HCT116 (cell line): ENCODE data around the gene LCE4A. TPM values are rescaled to one million over a fixed set of nuclear protein-coding genes. Genes with fewer than 3 reads are reported as not detected.

ENCODE experiments used
- ATAC-seq: fragments of 200-7000 bp; cut with Tn5 transposase; 2 replicates; pipeline ENCODE4 v1.9.1; 2020; ENCODE audit warnings: mild to moderate bottlenecking, moderate library complexity
- BruUV-seq: library from RNA; stranded (reverse); fragments of 400-500 nt; replicated peaks from 2 replicates; lab custom pipeline; 2021; lab: Mats Ljungman, UMichigan
- CTCF ChIA-PET: fragments of 300-600 bp; sonication (Branson Sonifier 250); formaldehyde crosslinking; loops from one replicate; lab custom pipeline; 2021; ENCODE audit warnings: antibody characterized with exemption; lab: Charles Lee
- POLR2A ChIA-PET: fragments of 300-600, 350-600 bp; sonication (Branson Sonifier 250); formaldehyde crosslinking; loops from one replicate; lab custom pipeline; 2021; ENCODE audit warnings: antibody characterized with exemption; lab: Charles Lee
- RAD21 ChIA-PET, 2 experiments: fragments of 300-600 bp; sonication (Branson Sonifier 250); formaldehyde crosslinking; loops; one replicate each; lab custom pipeline; 2023; ENCODE audit warnings: low total read pairs in 2 of 2; ENCODE audit not compliant: uncharacterized antibody in 2 of 2, unreplicated experiment in 2 of 2, low non-redundant PET in 1 of 2; lab: Charles Lee
- DNase-seq: peaks from one replicate; pipeline ENCODE4 v3.0.0-alpha.2; 2010; ENCODE audit warnings: low read depth, low spot score
- H2AFZ ChIP-seq: fragments of 200-600 bp; shearing (Covaris generic), sonication (generic); 2 replicates; pipeline ENCODE4 v1.6.1; 2017; ENCODE audit warnings: low read depth, mixed run types, mixed read lengths, antibody characterized with exemption, low read length; ENCODE audit not compliant: poor library complexity, severe bottlenecking
- H3K27ac ChIP-seq: 2 replicates; pipeline ENCODE4 v1.5.1; 2012; ENCODE audit warnings: low read depth, low read length
- H3K27me3 ChIP-seq: fragments of 200-600 bp; sonication (generic); 2 replicates; pipeline ENCODE4 v1.6.1; 2016; ENCODE audit warnings: mixed run types, low read length, mixed read lengths; ENCODE audit not compliant: insufficient read depth
- H3K36me3 ChIP-seq, 2 experiments: fragments of 200-500 bp in 1 of 2; fragments of 200-600 bp in 1 of 2; sonication (Bioruptor generic) in 1 of 2; sonication (generic) in 1 of 2; 2 replicates each; pipeline versions ENCODE4 v1.5.1 to v1.6.1; 2014 to 2016; ENCODE audit warnings: low read length in 2 of 2, inconsistent platforms in 1 of 2, mixed read lengths in 1 of 2, mixed run types in 1 of 2; ENCODE audit not compliant: insufficient read depth in 2 of 2, control insufficient read depth in 1 of 2
- H3K4me1 ChIP-seq, 2 experiments: fragments of 200-600 bp in 1 of 2; sonication (generic) in 1 of 2; 2 replicates each; pipeline versions ENCODE4 v1.5.1 to v1.6.1; 2012 to 2017; ENCODE audit warnings: low read length in 2 of 2, inconsistent platforms in 1 of 2, mild to moderate bottlenecking in 1 of 2, mixed read lengths in 1 of 2, mixed run types in 1 of 2, moderate library complexity in 1 of 2; ENCODE audit not compliant: insufficient read depth in 2 of 2, control insufficient read depth in 1 of 2
- H3K4me2 ChIP-seq: fragments of 200-600 bp; sonication (generic); 2 replicates; pipeline ENCODE4 v1.6.1; 2017; ENCODE audit warnings: mixed run types, low read length, mixed read lengths
- H3K4me3 ChIP-seq, 2 experiments: fragments of 200-600 bp in 1 of 2; sonication (generic) in 1 of 2; replicated peaks in 1 of 2; 2 replicates each; pipeline ENCODE4 v1.5.1; 2011 to 2016; ENCODE audit warnings: low read length in 2 of 2, control low read depth in 1 of 2, low read depth in 1 of 2, mild to moderate bottlenecking in 1 of 2, mixed read lengths in 1 of 2, mixed run types in 1 of 2
- H3K79me2 ChIP-seq: fragments of 200-600 bp; sonication (generic); 2 replicates; pipeline ENCODE4 v1.6.1; 2017; ENCODE audit warnings: mild to moderate bottlenecking, mixed run types, low read length, moderate library complexity, mixed read lengths; ENCODE audit not compliant: insufficient read depth
- H3K9ac ChIP-seq: fragments of 200-600 bp; sonication (generic); 2 replicates; pipeline ENCODE4 v1.6.1; 2016; ENCODE audit warnings: low read length, mixed read lengths
- H3K9me2 ChIP-seq: fragments of 200-600 bp; sonication (generic), shearing (Covaris generic); 2 replicates; pipeline ENCODE4 v1.6.1; 2017; ENCODE audit warnings: mixed run types, mild to moderate bottlenecking, moderate library complexity; ENCODE audit not compliant: insufficient read depth
- H3K9me3 ChIP-seq, 2 experiments: fragments of 200-500 bp in 1 of 2; fragments of 200-600 bp in 1 of 2; sonication (Bioruptor generic) in 1 of 2; sonication (generic) in 1 of 2; 2 replicates each; pipeline ENCODE4 v1.6.1; 2014 to 2017; ENCODE audit warnings: low read length in 2 of 2, mixed read lengths in 2 of 2, inconsistent platforms in 1 of 2, low read depth in 1 of 2, mild to moderate bottlenecking in 1 of 2, mixed run types in 1 of 2, moderate library complexity in 1 of 2; ENCODE audit not compliant: control insufficient read depth in 1 of 2, insufficient read depth in 1 of 2
- H4K20me1 ChIP-seq: fragments of 200-600 bp; sonication (generic), shearing (Covaris generic); 2 replicates; pipeline ENCODE4 v1.6.1; 2017; ENCODE audit warnings: mixed run types, mild to moderate bottlenecking, moderate library complexity; ENCODE audit not compliant: insufficient read depth
- CEBPB ChIP-seq: IDR thresholded peaks from 2 replicates; pipeline ENCODE4 v1.6.1; 2012; ENCODE audit warnings: low read depth
- EGR1 ChIP-seq: IDR thresholded peaks from 2 replicates; pipeline ENCODE4 v1.6.1; 2012; ENCODE audit warnings: low read depth
- ELF1 ChIP-seq: IDR thresholded peaks from 2 replicates; pipeline ENCODE4 v1.6.1; 2012; ENCODE audit warnings: low read depth, borderline replicate concordance
- EZH2phosphoT487 ChIP-seq: fragments of 200-600 bp; IDR thresholded peaks from 2 replicates; pipeline ENCODE4 v1.6.1; 2018; ENCODE audit warnings: antibody characterized with exemption, borderline replicate concordance
- FOSL1 ChIP-seq: IDR thresholded peaks from 2 replicates; pipeline ENCODE4 v1.6.1; 2012; ENCODE audit warnings: low read depth
- JUND ChIP-seq: IDR thresholded peaks from 2 replicates; pipeline ENCODE4 v1.6.1; 2012
- POLR2A ChIP-seq: IDR thresholded peaks from 2 replicates; pipeline ENCODE4 v1.7.0; 2011; ENCODE audit warnings: borderline replicate concordance; ENCODE audit not compliant: insufficient read depth, insufficient read length; ENCODE audit errors: extremely low read depth
- RAD21 ChIP-seq: IDR thresholded peaks from 2 replicates; pipeline ENCODE4 v1.6.1; 2012; ENCODE audit warnings: low read depth, mild to moderate bottlenecking
- SIN3A ChIP-seq: IDR thresholded peaks from 2 replicates; pipeline ENCODE4 v1.6.1; 2012; ENCODE audit warnings: low read depth
- SP1 ChIP-seq: IDR thresholded peaks from 2 replicates; pipeline ENCODE4 v1.6.1; 2012; ENCODE audit warnings: low read depth
- SRF ChIP-seq: IDR thresholded peaks from 2 replicates; pipeline ENCODE4 v1.6.1; 2012; ENCODE audit warnings: low read depth
- ZFX ChIP-seq: fragments of 450-650 bp; IDR thresholded peaks from 2 replicates; pipeline ENCODE4 v1.6.1; 2017
- ZNF274 ChIP-seq: fragments of 200-500 bp; sonication (Bioruptor generic); IDR thresholded peaks from 2 replicates; pipeline ENCODE4 v1.6.1; 2014; ENCODE audit warnings: mild to moderate bottlenecking, low read depth, low read length, inconsistent platforms
- intact Hi-C: fragments of 100-400 bp; cut with micrococcal nuclease; formaldehyde crosslinking; loops from 2 replicates; pipeline ENCODE4 v1.10.0; 2022
- total RNA-seq: library from RNA; stranded (reverse); gene quantifications from one replicate; pipeline ENCODE4 v1.2.1, GENCODE V29; 2021; ENCODE audit not compliant: unreplicated experiment
- TF ChIP-seq, protein P1 (sequence below): IDR thresholded peaks from 2 replicates; pipeline ENCODE4 v1.6.1; 2012
- TF ChIP-seq, protein P2 (sequence below): IDR thresholded peaks from 2 replicates; pipeline ENCODE4 v1.6.1; 2012
- TF ChIP-seq, protein P3 (sequence below), 3 experiments: fragments of 200-600 bp in 1 of 3; sonication (generic) in 1 of 3; IDR thresholded peaks in 2 of 3; conservative IDR thresholded peaks in 1 of 3; 2 replicates each; pipeline ENCODE4 v1.5.1; 2012 to 2017; ENCODE audit warnings: low read depth in 2 of 3, low read length in 2 of 3, antibody characterized with exemption in 1 of 3, borderline replicate concordance in 1 of 3, control low read depth in 1 of 3, mild to moderate bottlenecking in 1 of 3, mixed read lengths in 1 of 3, mixed run types in 1 of 3, moderate library complexity in 1 of 3; ENCODE audit not compliant: insufficient read depth in 1 of 3

Gene LCE4A
- total RNA-seq, 1 experiment from 2014 or later, result not detected

DNA sequence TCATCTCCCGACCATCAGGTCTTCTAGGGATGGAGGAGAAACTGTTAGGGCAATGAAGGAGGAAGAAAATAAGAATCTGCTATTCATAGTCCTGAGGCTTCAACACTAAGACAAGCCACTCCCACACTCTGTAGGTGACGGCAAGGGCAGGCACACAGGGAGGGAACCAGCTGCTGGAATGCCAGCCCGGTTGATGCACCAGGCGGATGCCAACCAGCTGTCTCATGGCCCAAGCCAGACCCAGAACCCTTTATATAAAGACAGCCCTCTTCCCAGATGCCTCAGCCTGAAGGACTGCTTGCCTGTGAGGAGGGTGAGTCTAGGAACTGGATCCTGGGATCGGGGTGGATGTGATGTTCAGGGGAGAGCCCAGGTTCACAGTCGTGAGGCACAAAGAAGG lies 49.8 kb downstream of the LCE4A start, which contains the start of gene KPRP:
Gene KPRP, plus strand, starts transcription at position 279 of the 400 bp plus-strand sequence. CDS start 1,564 bp downstream, outside the sequence.
- CTCF ChIA-PET, result no interaction called here
- BruUV-seq, result no TSS peak
- Histone ChIP-seq H3K9ac (no peak within 1 kb of the TSS), H3K27ac (no peak within 1 kb of the TSS), H3K79me2 (no peaks in the 10 kb centered on the region), H3K4me1 (no peaks in the 10 kb centered on the region), H3K36me3 (no peaks in the 10 kb centered on the region), H3K9me2 (no peaks in the 10 kb centered on the region), H3K4me2 (no peak within 1 kb of the TSS), H3K4me3 (no peak within 1 kb of the TSS), H3K27me3 (peaks cover 37% of the 10 kb centered on the region; the same call in 1 of the 2 replicates), H4K20me1 (no peaks in the 10 kb centered on the region), H2AFZ (no peak within 1 kb of the TSS), H3K9me3 (no peaks in the 10 kb centered on the region)
- RAD21 ChIA-PET, result no interaction called here
- intact Hi-C loops, result no loop called here
- POLR2A ChIA-PET, result no interaction called here
- ATAC-seq, result no peak
- TF ChIP-seq CEBPB, result no peak
- no peak for TF ChIP-seq EZH2phosphoT487
- no peak for TF ChIP-seq ZNF274
- TF ChIP-seq FOSL1, result no peak
- no peak for TF ChIP-seq SIN3A
- TF ChIP-seq RAD21, result no peak
- no peak for TF ChIP-seq JUND
- TF ChIP-seq ZFX, result no peak
- TF ChIP-seq, protein P1, sequence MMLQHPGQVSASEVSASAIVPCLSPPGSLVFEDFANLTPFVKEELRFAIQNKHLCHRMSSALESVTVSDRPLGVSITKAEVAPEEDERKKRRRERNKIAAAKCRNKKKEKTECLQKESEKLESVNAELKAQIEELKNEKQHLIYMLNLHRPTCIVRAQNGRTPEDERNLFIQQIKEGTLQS, result no peak
- TF ChIP-seq SRF, result no peak
- TF ChIP-seq EGR1, result no peak
- TF ChIP-seq SP1, result no peak
- TF ChIP-seq, protein P2, sequence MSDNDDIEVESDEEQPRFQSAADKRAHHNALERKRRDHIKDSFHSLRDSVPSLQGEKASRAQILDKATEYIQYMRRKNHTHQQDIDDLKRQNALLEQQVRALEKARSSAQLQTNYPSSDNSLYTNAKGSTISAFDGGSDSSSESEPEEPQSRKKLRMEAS, result no peak
- DNase-seq, result no peak

DNA sequence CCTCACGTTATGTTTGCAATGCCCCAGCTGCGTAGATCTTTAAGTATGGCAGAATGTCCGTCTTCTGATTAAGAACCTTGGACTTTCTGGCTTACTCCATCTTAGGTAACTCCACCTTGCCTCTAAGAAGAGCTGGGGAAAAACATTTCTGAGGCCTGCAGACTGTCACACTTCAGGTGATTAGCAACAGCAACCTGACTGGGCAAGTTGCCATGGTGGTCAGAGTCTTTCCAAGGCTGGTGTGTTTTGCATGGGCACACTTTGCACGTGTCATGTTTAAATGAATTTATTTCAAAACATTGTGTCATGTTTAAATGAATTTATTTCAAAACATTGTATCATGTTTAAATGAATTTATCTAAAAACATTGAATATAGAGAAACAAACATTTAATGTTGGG lies 50.7 kb downstream of the LCE4A start:
- H3K27ac ChIP-seq, result no peak overlapping the region
- no peaks in the 10 kb centered on the region for H3K36me3 ChIP-seq
- BruUV-seq, result no TSS peak
- H3K27me3 ChIP-seq, result peaks cover 39% of the 10 kb centered on the region; the same call in 1 of the 2 replicates
- CTCF ChIA-PET, result no interaction called here
- no peaks in the 10 kb centered on the region for H4K20me1 ChIP-seq
- DNase-seq, result no peak
- TF ChIP-seq POLR2A, result no peak
- TF ChIP-seq, protein P3, sequence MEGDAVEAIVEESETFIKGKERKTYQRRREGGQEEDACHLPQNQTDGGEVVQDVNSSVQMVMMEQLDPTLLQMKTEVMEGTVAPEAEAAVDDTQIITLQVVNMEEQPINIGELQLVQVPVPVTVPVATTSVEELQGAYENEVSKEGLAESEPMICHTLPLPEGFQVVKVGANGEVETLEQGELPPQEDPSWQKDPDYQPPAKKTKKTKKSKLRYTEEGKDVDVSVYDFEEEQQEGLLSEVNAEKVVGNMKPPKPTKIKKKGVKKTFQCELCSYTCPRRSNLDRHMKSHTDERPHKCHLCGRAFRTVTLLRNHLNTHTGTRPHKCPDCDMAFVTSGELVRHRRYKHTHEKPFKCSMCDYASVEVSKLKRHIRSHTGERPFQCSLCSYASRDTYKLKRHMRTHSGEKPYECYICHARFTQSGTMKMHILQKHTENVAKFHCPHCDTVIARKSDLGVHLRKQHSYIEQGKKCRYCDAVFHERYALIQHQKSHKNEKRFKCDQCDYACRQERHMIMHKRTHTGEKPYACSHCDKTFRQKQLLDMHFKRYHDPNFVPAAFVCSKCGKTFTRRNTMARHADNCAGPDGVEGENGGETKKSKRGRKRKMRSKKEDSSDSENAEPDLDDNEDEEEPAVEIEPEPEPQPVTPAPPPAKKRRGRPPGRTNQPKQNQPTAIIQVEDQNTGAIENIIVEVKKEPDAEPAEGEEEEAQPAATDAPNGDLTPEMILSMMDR (IDR thresholded peaks at IDR 0.05 in 2 of 3, conservative IDR thresholded peaks at IDR 0.05 in 1 of 3; ENCODE audit: borderline replicate concordance in 1 of 3, insufficient read depth in 1 of 3, low read depth in 2 of 3, low read length in 2 of 3), result no peak
- TF ChIP-seq CEBPB, result no peak
- no peak for TF ChIP-seq ELF1
- no peak for TF ChIP-seq SRF
- TF ChIP-seq EGR1, result no peak
- TF ChIP-seq, protein P2, result no peak
- TF ChIP-seq, all 23 proteins: peak for 0
- H3K4me3 ChIP-seq, result no peak overlapping the region
- H3K9me2 ChIP-seq, result no peaks in the 10 kb centered on the region
- H3K79me2 ChIP-seq, result no peaks in the 10 kb centered on the region
- RAD21 ChIA-PET, result no interaction called here
- H3K9me3 ChIP-seq, result no peaks in the 10 kb centered on the region
- no peak overlapping the region for H3K9ac ChIP-seq
- no peak for ATAC-seq
- POLR2A ChIA-PET, result no interaction called here
- H3K4me1 ChIP-seq, result no peaks in the 10 kb centered on the region
- H2AFZ ChIP-seq, result no peak overlapping the region
- H3K4me2 ChIP-seq, result no peak overlapping the region
- intact Hi-C loops, result no loop called here
